ENCODE data around the gene GPR132.
A peak's percentile ranks its signal among the peaks of the same experiment; 100 is the strongest.

GPR132 gene

GRCh38 chr14:105061428-105062047 lies 3.7 kb downstream of the GPR132 start:
- DNase-seq (ENCODE audit: low read depth): no peak

GRCh38 chr14:105060751-105061427 lies 4.3 kb downstream of the GPR132 start:
- DNase-seq (ENCODE audit: low read depth): no peak

- DNase-seq (ENCODE audit: low read depth): no peak
Measured at GRCh38 chr14:105059925-105060565, 5.2 kb downstream of the GPR132 start.

- no peak for DNase-seq (ENCODE audit: low read depth)
Measured at GRCh38 chr14:105059035-105059924, 6.0 kb downstream of the GPR132 start.

- DNase-seq (ENCODE audit: low read depth): no peak
Measured at GRCh38 chr14:105058521-105059034, 6.7 kb downstream of the GPR132 start.

- no peak for DNase-seq (ENCODE audit: low read depth)
Measured at GRCh38 chr14:105056303-105056831, 8.9 kb downstream of the GPR132 start.

- no peak for DNase-seq (ENCODE audit: low read depth)
Measured at GRCh38 chr14:105055736-105056302, 9.4 kb downstream of the GPR132 start.

- DNase-seq (ENCODE audit: low read depth): no peak
Measured at GRCh38 chr14:105055334-105055733, 9.9 kb downstream of the GPR132 start.

- DNase-seq (ENCODE audit: low read depth): no peak
Measured at GRCh38 chr14:105053996-105054395, 11.2 kb downstream of the GPR132 start.

GRCh38 chr14:105053421-105053820 lies 11.8 kb downstream of the GPR132 start:
- no peak for DNase-seq (ENCODE audit: low read depth)

- no peak for DNase-seq (ENCODE audit: low read depth)
Measured at GRCh38 chr14:105052110-105052458, 13.1 kb downstream of the GPR132 start.

GRCh38 chr14:105051182-105052109 lies 13.8 kb downstream of the GPR132 start:
- no peak for DNase-seq (ENCODE audit: low read depth)

- DNase-seq (ENCODE audit: low read depth): no peak
Measured at GRCh38 chr14:105050551-105050897, 14.7 kb downstream of the GPR132 start.

GRCh38 chr14:105049753-105050550 lies 15.3 kb downstream of the GPR132 start:
- no peak for DNase-seq (ENCODE audit: low read depth)

GRCh38 chr14:105047283-105048016 lies 17.8 kb downstream of the GPR132 start:
- no peak for DNase-seq (ENCODE audit: low read depth)

- DNase-seq (ENCODE audit: low read depth): no peak
Measured at GRCh38 chr14:105046891-105047282, 18.3 kb downstream of the GPR132 start.

- peak; percentile 64 for DNase-seq (ENCODE audit: low read depth)
Measured at GRCh38 chr14:105045710-105046326, 19.4 kb downstream of the GPR132 start.

GRCh38 chr14:105043641-105044040 lies 21.6 kb downstream of the GPR132 start:
- DNase-seq (ENCODE audit: low read depth): no peak

- DNase-seq (ENCODE audit: low read depth): no peak
Measured at GRCh38 chr14:105042813-105043212, 22.4 kb downstream of the GPR132 start.
